SK-N-SH (cell line): ENCODE data around the gene RPL37A. TPM values are rescaled to one million over a fixed set of nuclear protein-coding genes. Genes with fewer than 3 reads are reported as not detected.

ENCODE experiments used
- CTCF ChIA-PET: fragments of 300-600, 350-600 bp; formaldehyde crosslinking; extraction: SDS; loops from one replicate; lab custom pipeline; 2021; lab: Yijun Ruan, JAX
- POLR2A ChIA-PET: fragments of 350-600 bp; sonication (Branson Sonifier 250); formaldehyde crosslinking; extraction: SDS; loops from one replicate; lab custom pipeline; 2020; ENCODE audit warnings: antibody characterized with exemption, inconsistent platforms; lab: Yijun Ruan, JAX
- DNase-seq: peaks from one replicate; pipeline ENCODE4 v3.0.0; 2012
- H2AFZ ChIP-seq: fragments of 200-600 bp; sonication (generic); 2 replicates; pipeline ENCODE4 v1.8.1; 2016; ENCODE audit warnings: antibody characterized with exemption, mild to moderate bottlenecking, low read depth
- H3F3A ChIP-seq: fragments of 200-600 bp; sonication (generic); replicated peaks from 2 replicates; pipeline ENCODE3; 2016; ENCODE audit warnings: antibody characterized with exemption, mild to moderate bottlenecking; ENCODE audit not compliant: insufficient read depth
- H3K27ac ChIP-seq, 2 experiments: fragments of 200-500 bp in 1 of 2; fragments of 200-600 bp in 1 of 2; sonication (Bioruptor generic) in 1 of 2; sonication (generic), shearing (Covaris generic) in 1 of 2; 2 replicates each; pipeline versions ENCODE4 v1.5.1 to v1.6.1; 2014 to 2016; ENCODE audit warnings: low read depth in 2 of 2, inconsistent platforms in 1 of 2, low read length in 1 of 2, mild to moderate bottlenecking in 1 of 2, mixed read lengths in 1 of 2
- H3K27me3 ChIP-seq: fragments of 200-600 bp; sonication (generic), shearing (Covaris generic); 2 replicates; pipeline ENCODE4 v1.6.1; 2016; ENCODE audit warnings: mixed run types; ENCODE audit not compliant: insufficient read depth
- H3K36me3 ChIP-seq, 2 experiments: fragments of 200-500 bp in 1 of 2; fragments of 200-600 bp in 1 of 2; sonication (Bioruptor generic) in 1 of 2; sonication (generic) in 1 of 2; replicated peaks in 1 of 2; 2 replicates each; pipeline versions ENCODE3 to v1.5.1; 2014 to 2016; ENCODE audit warnings: low read length in 1 of 2, mild to moderate bottlenecking in 1 of 2; ENCODE audit not compliant: insufficient read depth in 2 of 2, control insufficient read depth in 1 of 2
- H3K4me1 ChIP-seq, 2 experiments: fragments of 200-500 bp in 1 of 2; fragments of 200-600 bp in 1 of 2; sonication (Bioruptor generic) in 1 of 2; sonication (generic), shearing (Covaris generic) in 1 of 2; 2 replicates each; pipeline versions ENCODE4 v1.5.1 to v1.6.1; 2014 to 2016; ENCODE audit warnings: low read depth in 1 of 2, low read length in 1 of 2, mixed run types in 1 of 2; ENCODE audit not compliant: insufficient read depth in 2 of 2, control insufficient read depth in 1 of 2
- H3K4me2 ChIP-seq: fragments of 200-600 bp; sonication (generic), shearing (Covaris generic); 2 replicates; pipeline ENCODE4 v1.6.1; 2017; ENCODE audit warnings: mixed run types
- H3K4me3 ChIP-seq, 2 experiments: fragments of 200-500 bp in 1 of 2; fragments of 200-600 bp in 1 of 2; sonication (Bioruptor generic) in 1 of 2; sonication (generic), shearing (Covaris generic) in 1 of 2; 2 replicates each; pipeline versions ENCODE4 v1.5.1 to v1.8.1; 2014 to 2016; ENCODE audit warnings: low read depth in 2 of 2, inconsistent platforms in 1 of 2, low read length in 1 of 2, mild to moderate bottlenecking in 1 of 2, mixed read lengths in 1 of 2, moderate library complexity in 1 of 2
- H3K79me2 ChIP-seq: fragments of 200-600 bp; sonication (generic); 2 replicates; pipeline ENCODE4 v1.8.1; 2017; ENCODE audit warnings: mild to moderate bottlenecking; ENCODE audit not compliant: insufficient read depth
- H3K9ac ChIP-seq: fragments of 200-600 bp; sonication (generic); 2 replicates; pipeline ENCODE4 v1.6.1; 2017; ENCODE audit warnings: mixed run types
- H3K9me2 ChIP-seq: fragments of 200-600 bp; sonication (generic); 2 replicates; pipeline ENCODE4 v1.6.1; 2017; ENCODE audit warnings: mixed run types
- H3K9me3 ChIP-seq: fragments of 200-600 bp; sonication (generic); 2 replicates; pipeline ENCODE4 v1.6.1; 2017; ENCODE audit warnings: mixed run types, mild to moderate bottlenecking, moderate library complexity
- H4K20me1 ChIP-seq: fragments of 200-600 bp; sonication (generic); 2 replicates; pipeline ENCODE4 v1.6.1; 2017; ENCODE audit warnings: mild to moderate bottlenecking, mixed run types; ENCODE audit not compliant: insufficient read depth
- ELF1 ChIP-seq: IDR thresholded peaks from 2 replicates; pipeline ENCODE4 v1.4.0; 2012
- FOXJ3 ChIP-seq: sonication (generic); formaldehyde crosslinking; IDR thresholded peaks from 2 replicates; pipeline ENCODE4 v1.5.1; 2020; ENCODE audit warnings: mild to moderate bottlenecking, missing genetic modification reagents
- GABPA ChIP-seq: IDR thresholded peaks from 2 replicates; pipeline ENCODE4 v1.4.0; 2012; ENCODE audit warnings: low read depth, mild to moderate bottlenecking
- GATA2 ChIP-seq: sonication (generic); formaldehyde crosslinking; IDR thresholded peaks from 2 replicates; pipeline ENCODE4 v1.5.0; 2020; ENCODE audit warnings: mild to moderate bottlenecking, missing genetic modification reagents
- MAX ChIP-seq: IDR thresholded peaks from 2 replicates; pipeline ENCODE4 v1.4.0; 2012; ENCODE audit warnings: low read depth
- MXI1 ChIP-seq: IDR thresholded peaks from 2 replicates; pipeline ENCODE4 v1.6.1; 2012; ENCODE audit warnings: mild to moderate bottlenecking, low read depth, low read length, improper control_type of control experiment
- NFIC ChIP-seq: IDR thresholded peaks from 2 replicates; pipeline ENCODE4 v1.4.0; 2012; ENCODE audit warnings: borderline replicate concordance
- POLR2AphosphoS5 ChIP-seq: IDR thresholded peaks from 2 replicates; pipeline ENCODE4 v1.6.1; 2012; ENCODE audit warnings: low read depth, low read length
- RFX5 ChIP-seq: IDR thresholded peaks from 2 replicates; pipeline ENCODE4 v1.6.1; 2012; ENCODE audit warnings: mild to moderate bottlenecking, improper control_type of control experiment, low read length
- RXRA ChIP-seq: IDR thresholded peaks from 2 replicates; pipeline ENCODE4 v1.4.0; 2012; ENCODE audit warnings: low read depth, mild to moderate bottlenecking, borderline replicate concordance
- SIN3A ChIP-seq: IDR thresholded peaks from 2 replicates; pipeline ENCODE4 v1.6.1; 2012; ENCODE audit warnings: low read depth, mild to moderate bottlenecking, low read length, moderate library complexity, borderline replicate concordance
- SMC3 ChIP-seq: IDR thresholded peaks from 2 replicates; pipeline ENCODE4 v1.6.1; 2012; ENCODE audit warnings: low read depth, low read length, improper control_type of control experiment
- TAF1 ChIP-seq: IDR thresholded peaks from 2 replicates; pipeline ENCODE4 v1.6.1; 2012; ENCODE audit warnings: low read depth, mild to moderate bottlenecking, low read length, moderate library complexity, borderline replicate concordance
- TEAD4 ChIP-seq: IDR thresholded peaks from 2 replicates; pipeline ENCODE4 v1.4.0; 2012; ENCODE audit warnings: mild to moderate bottlenecking, borderline replicate concordance; ENCODE audit not compliant: insufficient read depth
- WGBS: methylation state at CpG from one replicate; pipeline ENCODE4 v1.1.6; 2017; ENCODE audit warnings: low lambda C conversion rate; 5-methylcytosine and 5-hydroxymethylcytosine counted together
- polyA plus RNA-seq, 3 experiments: library from polyadenylated mRNA; depleted of rRNA; stranded (reverse); fragments of >200 nt; gene quantifications; 2 replicates each; pipeline ENCODE4 v1.2.3, GENCODE V29; 2012
- TF ChIP-seq, protein P1 (sequence below): IDR thresholded peaks from 2 replicates; pipeline ENCODE4; 2012
- TF ChIP-seq, protein P2 (sequence below): fragments of 150-350 bp; IDR thresholded peaks from 2 replicates; pipeline ENCODE4 v1.6.1; 2017; ENCODE audit warnings: antibody characterized with exemption, low read length, low read depth, borderline replicate concordance
- TF ChIP-seq, protein P3 (sequence below): IDR thresholded peaks from 2 replicates; pipeline ENCODE4 v1.4.0; 2012; ENCODE audit warnings: low read depth, borderline replicate concordance
- TF ChIP-seq, protein P4 (sequence below): IDR thresholded peaks from 2 replicates; pipeline ENCODE4 v1.4.0; 2012; ENCODE audit warnings: low read depth, borderline replicate concordance
- TF ChIP-seq, protein P5 (sequence below): fragments of 150-350 bp; IDR thresholded peaks from 2 replicates; pipeline ENCODE4 v1.6.1; 2016; ENCODE audit warnings: mild to moderate bottlenecking, low read depth, low read length

Gene RPL37A
- polyA plus RNA-seq, 1 of the 3 experiments (the other 2 are of a cell fraction) = 2,018 TPM

DNA sequence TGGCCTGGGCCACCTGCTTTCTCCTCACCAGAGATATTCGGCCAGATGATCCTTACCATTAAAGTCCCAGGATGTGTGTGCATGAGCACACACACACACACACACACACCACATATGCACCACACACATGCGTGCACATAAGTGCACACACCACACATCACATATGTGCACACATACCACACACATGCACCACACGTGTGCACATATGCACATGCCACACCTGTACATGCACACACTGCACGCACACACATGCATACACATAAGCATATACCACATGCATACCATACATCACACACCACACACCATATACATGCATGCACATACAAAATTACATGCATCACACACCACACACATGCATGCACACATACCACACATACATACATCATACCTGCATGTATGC lies 38.7 kb downstream of the RPL37A start:
- H4K20me1 ChIP-seq = no peaks in the 10 kb centered on the region
- no peaks in the 10 kb centered on the region for H3K27me3 ChIP-seq
- H3K36me3 ChIP-seq = no peaks in the 10 kb centered on the region
- DNase-seq = no peak
- H3F3A ChIP-seq = peaks cover 42% of the 10 kb centered on the region
- peak overlapping the region; percentile 77 to 89; a peak in 3 of 4 replicates for H3K27ac ChIP-seq
- H3K4me2 ChIP-seq = peak overlapping the region; percentile 41; the same call in 1 of the 2 replicates
- H3K4me3 ChIP-seq = no peak overlapping the region
- CTCF ChIA-PET = interaction anchor here (0.6 to 8.7 kb wide), 8 partner anchors 10 to 1282 kb away, joined by 3 to 65 read pairs (median 3); no protein-coding TSS in a partner anchor
- no peaks in the 10 kb centered on the region for H3K9me2 ChIP-seq
- H2AFZ ChIP-seq = no peak overlapping the region
- H3K4me1 ChIP-seq = peaks cover 40 to 42% of the 10 kb centered on the region in 2 experiments
- TF ChIP-seq RXRA (no peak), SIN3A (no peak), GATA2 (CRISPR knock-in tag) (no peak), GABPA (no peak), TAF1 (no peak), RFX5 (no peak), NFIC (no peak), FOXJ3 (no peak), MAX (no peak), MXI1 (no peak), SMC3 (no peak), POLR2AphosphoS5 (no peak), TEAD4 (no peak), ELF1 (no peak)
- TF ChIP-seq, protein P1, sequence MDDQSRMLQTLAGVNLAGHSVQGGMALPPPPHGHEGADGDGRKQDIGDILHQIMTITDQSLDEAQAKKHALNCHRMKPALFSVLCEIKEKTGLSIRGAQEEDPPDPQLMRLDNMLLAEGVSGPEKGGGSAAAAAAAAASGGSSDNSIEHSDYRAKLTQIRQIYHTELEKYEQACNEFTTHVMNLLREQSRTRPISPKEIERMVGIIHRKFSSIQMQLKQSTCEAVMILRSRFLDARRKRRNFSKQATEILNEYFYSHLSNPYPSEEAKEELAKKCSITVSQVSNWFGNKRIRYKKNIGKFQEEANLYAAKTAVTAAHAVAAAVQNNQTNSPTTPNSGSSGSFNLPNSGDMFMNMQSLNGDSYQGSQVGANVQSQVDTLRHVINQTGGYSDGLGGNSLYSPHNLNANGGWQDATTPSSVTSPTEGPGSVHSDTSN = no peak
- TF ChIP-seq, protein P2, sequence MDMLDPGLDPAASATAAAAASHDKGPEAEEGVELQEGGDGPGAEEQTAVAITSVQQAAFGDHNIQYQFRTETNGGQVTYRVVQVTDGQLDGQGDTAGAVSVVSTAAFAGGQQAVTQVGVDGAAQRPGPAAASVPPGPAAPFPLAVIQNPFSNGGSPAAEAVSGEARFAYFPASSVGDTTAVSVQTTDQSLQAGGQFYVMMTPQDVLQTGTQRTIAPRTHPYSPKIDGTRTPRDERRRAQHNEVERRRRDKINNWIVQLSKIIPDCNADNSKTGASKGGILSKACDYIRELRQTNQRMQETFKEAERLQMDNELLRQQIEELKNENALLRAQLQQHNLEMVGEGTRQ = no peak
- TF ChIP-seq, protein P3, sequence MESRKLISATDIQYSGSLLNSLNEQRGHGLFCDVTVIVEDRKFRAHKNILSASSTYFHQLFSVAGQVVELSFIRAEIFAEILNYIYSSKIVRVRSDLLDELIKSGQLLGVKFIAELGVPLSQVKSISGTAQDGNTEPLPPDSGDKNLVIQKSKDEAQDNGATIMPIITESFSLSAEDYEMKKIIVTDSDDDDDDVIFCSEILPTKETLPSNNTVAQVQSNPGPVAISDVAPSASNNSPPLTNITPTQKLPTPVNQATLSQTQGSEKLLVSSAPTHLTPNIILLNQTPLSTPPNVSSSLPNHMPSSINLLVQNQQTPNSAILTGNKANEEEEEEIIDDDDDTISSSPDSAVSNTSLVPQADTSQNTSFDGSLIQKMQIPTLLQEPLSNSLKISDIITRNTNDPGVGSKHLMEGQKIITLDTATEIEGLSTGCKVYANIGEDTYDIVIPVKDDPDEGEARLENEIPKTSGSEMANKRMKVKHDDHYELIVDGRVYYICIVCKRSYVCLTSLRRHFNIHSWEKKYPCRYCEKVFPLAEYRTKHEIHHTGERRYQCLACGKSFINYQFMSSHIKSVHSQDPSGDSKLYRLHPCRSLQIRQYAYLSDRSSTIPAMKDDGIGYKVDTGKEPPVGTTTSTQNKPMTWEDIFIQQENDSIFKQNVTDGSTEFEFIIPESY = no peak
- TF ChIP-seq, protein P4, sequence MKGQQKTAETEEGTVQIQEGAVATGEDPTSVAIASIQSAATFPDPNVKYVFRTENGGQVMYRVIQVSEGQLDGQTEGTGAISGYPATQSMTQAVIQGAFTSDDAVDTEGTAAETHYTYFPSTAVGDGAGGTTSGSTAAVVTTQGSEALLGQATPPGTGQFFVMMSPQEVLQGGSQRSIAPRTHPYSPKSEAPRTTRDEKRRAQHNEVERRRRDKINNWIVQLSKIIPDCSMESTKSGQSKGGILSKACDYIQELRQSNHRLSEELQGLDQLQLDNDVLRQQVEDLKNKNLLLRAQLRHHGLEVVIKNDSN = no peak
- TF ChIP-seq, protein P5, sequence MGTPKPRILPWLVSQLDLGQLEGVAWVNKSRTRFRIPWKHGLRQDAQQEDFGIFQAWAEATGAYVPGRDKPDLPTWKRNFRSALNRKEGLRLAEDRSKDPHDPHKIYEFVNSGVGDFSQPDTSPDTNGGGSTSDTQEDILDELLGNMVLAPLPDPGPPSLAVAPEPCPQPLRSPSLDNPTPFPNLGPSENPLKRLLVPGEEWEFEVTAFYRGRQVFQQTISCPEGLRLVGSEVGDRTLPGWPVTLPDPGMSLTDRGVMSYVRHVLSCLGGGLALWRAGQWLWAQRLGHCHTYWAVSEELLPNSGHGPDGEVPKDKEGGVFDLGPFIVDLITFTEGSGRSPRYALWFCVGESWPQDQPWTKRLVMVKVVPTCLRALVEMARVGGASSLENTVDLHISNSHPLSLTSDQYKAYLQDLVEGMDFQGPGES = no peak
- H3K9ac ChIP-seq = no peak overlapping the region
- POLR2A ChIA-PET = interaction anchor here (1.0 kb wide), 1 partner anchor 18 kb away, joined by 4 read pairs; no protein-coding TSS in a partner anchor
- no peaks in the 10 kb centered on the region for H3K9me3 ChIP-seq
- H3K79me2 ChIP-seq = no peaks in the 10 kb centered on the region
- 83% methylated on average over 4 of the region's 4 CpGs for WGBS
